Endothelial cell (in vitro differentiated cells): Measurements from ENCODE around the gene WDFY3. TPM values are rescaled to one million over a fixed set of nuclear protein-coding genes. Genes with fewer than 3 reads are reported as not detected.

ENCODE experiments used
- DNase-seq: peaks from one replicate; pipeline ENCODE4 v3.0.0; 2021; ENCODE audit warnings: low spot score
- H3K27ac Mint-ChIP-seq: one replicate; pipeline ENCODE4 v1.8.0; 2021; ENCODE audit warnings: mixed read lengths, inconsistent platforms; ENCODE audit not compliant: unreplicated experiment
- H3K27me3 Mint-ChIP-seq: one replicate; pipeline ENCODE4 v1.8.0; 2021; ENCODE audit warnings: mild to moderate bottlenecking, moderate library complexity, mixed read lengths, inconsistent platforms; ENCODE audit not compliant: unreplicated experiment
- H3K36me3 Mint-ChIP-seq: one replicate; pipeline ENCODE4 v1.8.0; 2021; ENCODE audit warnings: mild to moderate bottlenecking, low read depth, mixed read lengths, inconsistent platforms; ENCODE audit not compliant: unreplicated experiment
- H3K4me1 Mint-ChIP-seq: one replicate; pipeline ENCODE4 v1.8.0; 2021; ENCODE audit warnings: mild to moderate bottlenecking, mixed read lengths, inconsistent platforms; ENCODE audit not compliant: unreplicated experiment
- H3K4me3 Mint-ChIP-seq: one replicate; pipeline ENCODE4 v1.8.0; 2021; ENCODE audit warnings: mild to moderate bottlenecking, mixed read lengths, inconsistent platforms; ENCODE audit not compliant: unreplicated experiment
- H3K9me3 Mint-ChIP-seq: one replicate; pipeline ENCODE4 v1.8.0; 2021; ENCODE audit warnings: mixed read lengths, inconsistent platforms; ENCODE audit not compliant: unreplicated experiment
- total RNA-seq: library from RNA; stranded (reverse); fragmentation: NEBNext Ultra II Directional; extraction: Animal tissue kit (Norgen Biotek cat#: 25700); gene quantifications from one replicate; pipeline ENCODE4 v1.2.1, GENCODE V29; 2021; ENCODE audit not compliant: unreplicated experiment
- TF ChIP-seq, protein P1 (sequence below): fragments of 200-600 bp; sonication (generic); IDR thresholded peaks from one replicate; pipeline ENCODE4 v1.5.0; 2021; ENCODE audit warnings: antibody characterized with exemption; ENCODE audit not compliant: unreplicated experiment

WDFY3 gene
- total RNA-seq, 1 donor from 2014 or later = 94.8 TPM

- Mint-ChIP-seq H3K36me3 (peaks cover 15% of the 10 kb centered on the region), H3K4me3 (no peak overlapping the region), H3K27me3 (no peaks in the 10 kb centered on the region), H3K27ac (no peak overlapping the region), H3K9me3 (no peaks in the 10 kb centered on the region), H3K4me1 (peaks cover 30% of the 10 kb centered on the region)
- TF ChIP-seq, protein P1, sequence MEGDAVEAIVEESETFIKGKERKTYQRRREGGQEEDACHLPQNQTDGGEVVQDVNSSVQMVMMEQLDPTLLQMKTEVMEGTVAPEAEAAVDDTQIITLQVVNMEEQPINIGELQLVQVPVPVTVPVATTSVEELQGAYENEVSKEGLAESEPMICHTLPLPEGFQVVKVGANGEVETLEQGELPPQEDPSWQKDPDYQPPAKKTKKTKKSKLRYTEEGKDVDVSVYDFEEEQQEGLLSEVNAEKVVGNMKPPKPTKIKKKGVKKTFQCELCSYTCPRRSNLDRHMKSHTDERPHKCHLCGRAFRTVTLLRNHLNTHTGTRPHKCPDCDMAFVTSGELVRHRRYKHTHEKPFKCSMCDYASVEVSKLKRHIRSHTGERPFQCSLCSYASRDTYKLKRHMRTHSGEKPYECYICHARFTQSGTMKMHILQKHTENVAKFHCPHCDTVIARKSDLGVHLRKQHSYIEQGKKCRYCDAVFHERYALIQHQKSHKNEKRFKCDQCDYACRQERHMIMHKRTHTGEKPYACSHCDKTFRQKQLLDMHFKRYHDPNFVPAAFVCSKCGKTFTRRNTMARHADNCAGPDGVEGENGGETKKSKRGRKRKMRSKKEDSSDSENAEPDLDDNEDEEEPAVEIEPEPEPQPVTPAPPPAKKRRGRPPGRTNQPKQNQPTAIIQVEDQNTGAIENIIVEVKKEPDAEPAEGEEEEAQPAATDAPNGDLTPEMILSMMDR = no peak
- DNase-seq = no peak
Observed at GRCh38 chr4:84905646-84906045, 60.8 kb downstream of the WDFY3 start.

DNA sequence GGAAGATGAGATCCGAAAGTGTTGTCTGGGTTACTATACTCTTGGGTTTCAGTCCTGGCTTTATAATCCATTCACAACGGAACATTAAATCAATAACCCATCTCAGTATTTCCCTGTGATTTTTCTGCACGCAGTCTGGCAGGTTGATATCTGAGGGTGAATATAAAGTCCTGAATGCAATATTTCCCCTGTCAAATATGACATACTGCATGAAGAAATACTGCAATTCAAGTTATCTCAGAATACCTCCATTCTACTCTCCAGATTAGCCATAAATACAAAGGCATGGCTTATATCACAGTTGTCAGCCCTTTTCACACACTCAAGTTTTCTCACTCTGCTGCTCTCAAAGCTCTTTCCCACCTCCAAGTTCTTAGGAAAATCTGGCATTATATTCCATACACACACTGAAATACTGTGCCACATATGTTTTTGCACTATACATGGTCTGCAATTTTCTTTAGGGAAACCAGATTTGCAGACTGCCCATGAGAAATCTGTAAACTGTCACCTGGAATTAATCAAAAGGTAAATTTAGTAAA, 64.7 kb downstream of the WDFY3 start:
- Mint-ChIP-seq H3K27ac (no peak overlapping the region), H3K9me3 (no peaks in the 10 kb centered on the region), H3K4me1 (peaks cover 13% of the 10 kb centered on the region), H3K36me3 (peaks cover 16% of the 10 kb centered on the region), H3K4me3 (no peak overlapping the region), H3K27me3 (no peaks in the 10 kb centered on the region)
- TF ChIP-seq, protein P1 = no peak
- DNase-seq = no peak

DNA sequence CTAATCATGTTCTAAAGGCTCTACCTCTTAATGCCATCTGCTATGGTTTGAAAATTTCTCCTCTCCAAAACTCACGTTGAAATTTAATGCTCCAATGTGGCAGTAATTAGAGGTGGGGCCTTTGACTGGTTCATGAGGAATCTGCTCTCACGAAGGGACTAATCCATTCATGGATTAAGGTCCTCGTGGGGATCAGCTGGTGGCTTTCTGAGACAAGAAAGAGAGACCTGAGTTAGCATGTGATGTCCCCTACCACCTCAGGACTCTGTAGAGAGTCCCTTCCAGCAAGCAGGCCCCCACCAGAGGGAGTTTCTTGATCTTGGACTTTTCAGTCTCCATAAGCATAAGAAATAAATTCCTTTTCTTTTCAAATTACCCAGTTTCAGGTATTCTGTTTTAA, 65.3 kb downstream of the WDFY3 start:
- no peak overlapping the region for H3K27ac Mint-ChIP-seq
- TF ChIP-seq, protein P1 = no peak
- no peaks in the 10 kb centered on the region for H3K9me3 Mint-ChIP-seq
- DNase-seq = no peak
- no peaks in the 10 kb centered on the region for H3K27me3 Mint-ChIP-seq
- peaks cover 13% of the 10 kb centered on the region for H3K4me1 Mint-ChIP-seq
- H3K36me3 Mint-ChIP-seq = peaks cover 16% of the 10 kb centered on the region
- H3K4me3 Mint-ChIP-seq = no peak overlapping the region

DNA sequence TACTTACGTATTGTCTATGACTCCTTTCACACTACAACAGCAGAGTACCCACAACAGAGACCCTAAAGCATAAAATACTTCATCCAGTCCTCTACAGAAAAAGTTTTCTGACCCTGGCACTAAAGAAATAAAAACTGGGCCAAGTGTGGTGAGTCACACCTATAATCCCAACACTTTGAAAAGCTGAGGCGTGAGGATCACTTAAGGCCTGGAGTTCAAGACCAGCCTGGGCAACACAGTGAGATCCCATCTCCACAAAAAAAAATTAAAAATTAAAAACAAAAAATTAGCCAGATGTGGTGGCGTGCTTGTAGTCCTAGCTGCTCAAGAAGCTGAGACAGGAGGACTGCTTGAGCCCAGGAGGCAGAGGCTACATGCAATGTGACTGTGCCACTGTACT, 66.9 kb downstream of the WDFY3 start:
- H3K27ac Mint-ChIP-seq = no peak overlapping the region
- no peak for DNase-seq

GRCh38 chr4:84897516-84897915, 69.0 kb downstream of the WDFY3 start:
- DNase-seq = no peak
- TF ChIP-seq, protein P1 = no peak
- Mint-ChIP-seq H3K27me3 (no peaks in the 10 kb centered on the region), H3K9me3 (no peaks in the 10 kb centered on the region), H3K4me1 (no peaks in the 10 kb centered on the region), H3K4me3 (no peak overlapping the region), H3K27ac (no peak overlapping the region), H3K36me3 (peaks cover 11% of the 10 kb centered on the region)

More for the DNA sequence above, 66.9 kb downstream of the WDFY3 start:
- no peaks in the 10 kb centered on the region for H3K9me3 Mint-ChIP-seq
- no peaks in the 10 kb centered on the region for H3K27me3 Mint-ChIP-seq
- TF ChIP-seq, protein P1 = no peak
- H3K4me1 Mint-ChIP-seq = peaks cover 5% of the 10 kb centered on the region
- H3K4me3 Mint-ChIP-seq = no peak overlapping the region
- H3K36me3 Mint-ChIP-seq = peaks cover 16% of the 10 kb centered on the region
